ENCODE data around the gene TTBK2. TPM values are rescaled to one million over a fixed set of nuclear protein-coding genes. Genes with fewer than 3 reads are reported as not detected.

The TTBK2 gene
- polyA plus RNA-seq, 1 donor from 2014 or later = 15.2 TPM

GRCh38 chr15:42876224-42876623 is 44.4 kb downstream of the TTBK2 start:
- TF ChIP-seq POLR2AphosphoS5 (IDR thresholded peaks at IDR 0.05) (no peak), MXI1 (conservative IDR thresholded peaks at IDR 0.05; ENCODE audit: poor library complexity, severe bottlenecking) (no peak), TAF1 (IDR thresholded peaks at IDR 0.05; ENCODE audit: low read depth) (no peak), CTCF (IDR thresholded peaks at IDR 0.05; ENCODE audit: poor library complexity, severe bottlenecking) (no peak), SMC3 (conservative IDR thresholded peaks at IDR 0.05; ENCODE audit: poor library complexity) (no peak), EZH2 (IDR thresholded peaks at IDR 0.05; ENCODE audit: borderline replicate concordance, insufficient read depth, low read length, poor library complexity, severe bottlenecking) (no peak), RAD21 (conservative IDR thresholded peaks at IDR 0.05) (no peak), REST (IDR thresholded peaks at IDR 0.05; ENCODE audit: borderline replicate concordance) (no peak), EP300 (conservative IDR thresholded peaks at IDR 0.05; ENCODE audit: poor library complexity, severe bottlenecking) (no peak)
- Histone ChIP-seq H3K9me2 (ENCODE audit: insufficient read depth, low read length) (no peaks in the 10 kb centered on the region), H3K79me2 (replicated peaks; ENCODE audit: insufficient read depth, low read length) (peaks cover 6% of the 10 kb centered on the region), H3K9ac (ENCODE audit: low read length) (no peak overlapping the region), H4K20me1 (ENCODE audit: insufficient read depth) (no peaks in the 10 kb centered on the region), H3F3A (ENCODE audit: insufficient read depth, low read length, poor library complexity, severe bottlenecking) (no peaks in the 10 kb centered on the region), H2AFZ (ENCODE audit: low read depth, low read length) (no peak overlapping the region), H3K9me3 (ENCODE audit: low read length) (no peaks in the 10 kb centered on the region), H3K27me3 (ENCODE audit: insufficient read depth, low read depth, low read length) (no peaks in the 10 kb centered on the region), H3K4me3 (ENCODE audit: low read length) (no peak overlapping the region), H3K27ac (ENCODE audit: low read length) (no peak overlapping the region), H3K4me2 (ENCODE audit: low read length) (no peak overlapping the region), H3K36me3 (ENCODE audit: insufficient read depth, low read length) (no peaks in the 10 kb centered on the region)

GRCh38 chr15:42868683-42869082 is 51.9 kb downstream of the TTBK2 start:
- H3K9me2 ChIP-seq (ENCODE audit: insufficient read depth, low read length) = no peaks in the 10 kb centered on the region
- TF ChIP-seq EP300 (conservative IDR thresholded peaks at IDR 0.05; ENCODE audit: poor library complexity, severe bottlenecking) = no peak
- no peak for TF ChIP-seq MXI1 (conservative IDR thresholded peaks at IDR 0.05; ENCODE audit: poor library complexity, severe bottlenecking)
- TF ChIP-seq TAF1 (IDR thresholded peaks at IDR 0.05; ENCODE audit: low read depth) = no peak
- TF ChIP-seq RAD21 (conservative IDR thresholded peaks at IDR 0.05) = no peak
- no peak for TF ChIP-seq CTCF (IDR thresholded peaks at IDR 0.05; ENCODE audit: poor library complexity, severe bottlenecking)
- TF ChIP-seq SMC3 (conservative IDR thresholded peaks at IDR 0.05; ENCODE audit: poor library complexity) = no peak
- TF ChIP-seq REST (IDR thresholded peaks at IDR 0.05; ENCODE audit: borderline replicate concordance) = no peak
- TF ChIP-seq EZH2 (IDR thresholded peaks at IDR 0.05; ENCODE audit: borderline replicate concordance, insufficient read depth, low read length, poor library complexity, severe bottlenecking) = no peak
- no peak for TF ChIP-seq POLR2AphosphoS5 (IDR thresholded peaks at IDR 0.05)
- no peak overlapping the region for H3K27ac ChIP-seq (ENCODE audit: low read length)
- no peaks in the 10 kb centered on the region for H4K20me1 ChIP-seq (ENCODE audit: insufficient read depth)
- no peaks in the 10 kb centered on the region for H3K36me3 ChIP-seq (ENCODE audit: insufficient read depth, low read length)
- no peak overlapping the region for H2AFZ ChIP-seq (ENCODE audit: low read depth, low read length)
- no peaks in the 10 kb centered on the region for H3K9me3 ChIP-seq (ENCODE audit: low read length)
- no peak overlapping the region for H3K4me3 ChIP-seq (ENCODE audit: low read length)
- H3F3A ChIP-seq (ENCODE audit: insufficient read depth, low read length, poor library complexity, severe bottlenecking) = no peaks in the 10 kb centered on the region
- H3K4me2 ChIP-seq (ENCODE audit: low read length) = no peak overlapping the region
- H3K79me2 ChIP-seq (replicated peaks; ENCODE audit: insufficient read depth, low read length) = no peaks in the 10 kb centered on the region
- no peak overlapping the region for H3K9ac ChIP-seq (ENCODE audit: low read length)
- no peaks in the 10 kb centered on the region for H3K27me3 ChIP-seq (ENCODE audit: insufficient read depth, low read depth, low read length)
